OCI-LY1 (cell line): ENCODE measurements around the gene ELK4.

Source experiments
- H2AFZ ChIP-seq: fragments of 200-600 bp; sonication (generic), shearing (Covaris generic); 2 replicates; pipeline ENCODE4 v1.6.0; 2014; ENCODE audit warnings: antibody characterized with exemption, mild to moderate bottlenecking, low read length
- H3F3A ChIP-seq: fragments of 200-600 bp; sonication (generic), shearing (Covaris generic); 2 replicates; pipeline ENCODE4 v1.6.0; 2014; ENCODE audit warnings: mild to moderate bottlenecking, antibody characterized with exemption, low read length, moderate library complexity; ENCODE audit not compliant: insufficient read depth
- H3K27ac ChIP-seq: fragments of 200-600 bp; sonication (generic); 2 replicates; pipeline ENCODE4 v1.5.1; 2014; ENCODE audit warnings: low read length, mixed run types, mild to moderate bottlenecking, low read depth; ENCODE audit not compliant: poor library complexity, severe bottlenecking
- H3K27me3 ChIP-seq: fragments of 200-600 bp; sonication (generic); 2 replicates; pipeline ENCODE4 v1.6.0; 2014; ENCODE audit warnings: antibody characterized with exemption, mild to moderate bottlenecking, low read length, moderate library complexity; ENCODE audit not compliant: insufficient read depth
- H3K36me3 ChIP-seq: fragments of 200-600 bp; sonication (generic); 2 replicates; pipeline ENCODE4 v1.6.1; 2014; ENCODE audit warnings: mild to moderate bottlenecking, antibody characterized with exemption, low read length, moderate library complexity, mixed read lengths; ENCODE audit not compliant: insufficient read depth
- H3K4me1 ChIP-seq: fragments of 200-600 bp; sonication (generic); 2 replicates; pipeline ENCODE4 v1.5.1; 2014; ENCODE audit warnings: mild to moderate bottlenecking, low read length, moderate library complexity; ENCODE audit not compliant: insufficient read depth, severe bottlenecking
- H3K4me2 ChIP-seq: fragments of 200-600 bp; sonication (generic), shearing (Covaris generic); 2 replicates; pipeline ENCODE4 v1.6.1; 2014; ENCODE audit warnings: low read length
- H3K4me3 ChIP-seq: fragments of 200-600 bp; sonication (generic); 2 replicates; pipeline ENCODE4 v1.5.1; 2014; ENCODE audit warnings: low read length, low read depth, mild to moderate bottlenecking, mixed read lengths; ENCODE audit not compliant: poor library complexity, severe bottlenecking
- H3K79me2 ChIP-seq: fragments of 200-600 bp; shearing (Covaris generic); 2 replicates; pipeline ENCODE4 v1.6.1; 2016; ENCODE audit warnings: mixed run types, low read length, mixed read lengths; ENCODE audit not compliant: insufficient read depth
- H3K9ac ChIP-seq: fragments of 200-600 bp; sonication (generic), shearing (Covaris generic); 2 replicates; pipeline ENCODE4 v1.6.1; 2014; ENCODE audit warnings: mild to moderate bottlenecking, low read length, mixed read lengths
- H3K9me2 ChIP-seq: fragments of 200-600 bp; sonication (generic), shearing (Covaris generic); 2 replicates; pipeline ENCODE4 v1.6.1; 2014; ENCODE audit warnings: low read depth, mild to moderate bottlenecking, low read length, mixed read lengths
- H3K9me3 ChIP-seq: fragments of 200-600 bp; shearing (Covaris generic); 2 replicates; pipeline ENCODE4 v1.6.1; 2014; ENCODE audit warnings: low read length, mixed read lengths
- H4K20me1 ChIP-seq: fragments of 200-600 bp; sonication (generic), shearing (Covaris generic); 2 replicates; pipeline ENCODE4 v1.6.0; 2016; ENCODE audit warnings: mild to moderate bottlenecking, low read length; ENCODE audit not compliant: insufficient read depth
- EZH2 ChIP-seq: fragments of 200-600 bp; sonication (generic), shearing (Covaris generic); IDR thresholded peaks from 2 replicates; pipeline ENCODE4 v1.8.0; 2017; ENCODE audit warnings: borderline replicate concordance, mixed run types, mild to moderate bottlenecking, antibody characterized with exemption, low read length, moderate library complexity, mixed read lengths
- TF ChIP-seq, protein P1 (sequence below): fragments of 200-600 bp; sonication (generic), shearing (Covaris generic); IDR thresholded peaks from 2 replicates; pipeline ENCODE4 v1.5.1; 2017; ENCODE audit warnings: mild to moderate bottlenecking, antibody characterized with exemption, low read length, moderate library complexity, mixed read lengths

ELK4 gene

DNA sequence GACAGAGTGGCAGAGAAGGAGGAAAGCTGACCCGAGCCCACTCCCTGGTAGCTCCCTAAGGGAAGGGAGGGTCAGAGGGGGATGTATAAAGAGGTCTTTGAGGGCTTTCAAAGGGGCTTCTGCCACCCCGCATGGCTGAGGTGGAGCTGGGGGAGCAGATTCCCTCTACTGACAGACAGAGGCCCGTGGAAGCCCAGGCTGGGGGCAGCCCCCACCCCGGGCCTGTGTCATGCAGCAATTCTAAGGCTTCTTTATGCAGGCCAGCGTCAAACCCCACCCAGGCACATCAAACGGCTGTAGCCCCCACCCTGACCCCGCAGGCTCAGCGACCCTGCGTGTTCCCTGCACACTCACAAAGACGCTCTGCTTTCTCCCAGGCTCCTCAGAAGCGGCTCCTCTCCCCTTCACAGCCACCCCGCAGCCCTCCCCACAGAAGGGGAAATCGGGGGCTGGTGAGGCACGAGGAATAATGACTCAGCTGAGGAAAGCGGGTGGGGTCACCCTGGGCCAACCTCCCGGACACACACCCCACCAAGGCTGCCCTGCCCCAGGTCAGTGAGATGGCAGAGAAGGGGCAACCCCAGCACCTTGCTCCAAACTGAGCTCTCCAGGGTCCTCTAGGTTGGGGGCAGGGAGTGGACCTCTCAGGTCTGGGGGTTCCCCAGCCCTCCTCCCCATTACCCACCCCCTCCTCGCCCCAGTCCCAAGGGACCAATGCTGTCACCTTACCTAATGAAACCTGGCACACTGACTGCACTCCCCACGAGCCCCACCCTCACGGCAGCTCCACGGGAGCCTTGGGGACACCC is 37.7 kb upstream of the ELK4 start:
- no peaks in the 10 kb centered on the region for H3K9me2 ChIP-seq
- H3K4me2 ChIP-seq: no peak overlapping the region
- peaks cover 12% of the 10 kb centered on the region for H3K4me1 ChIP-seq
- TF ChIP-seq EZH2: no peak
- TF ChIP-seq, protein P1, sequence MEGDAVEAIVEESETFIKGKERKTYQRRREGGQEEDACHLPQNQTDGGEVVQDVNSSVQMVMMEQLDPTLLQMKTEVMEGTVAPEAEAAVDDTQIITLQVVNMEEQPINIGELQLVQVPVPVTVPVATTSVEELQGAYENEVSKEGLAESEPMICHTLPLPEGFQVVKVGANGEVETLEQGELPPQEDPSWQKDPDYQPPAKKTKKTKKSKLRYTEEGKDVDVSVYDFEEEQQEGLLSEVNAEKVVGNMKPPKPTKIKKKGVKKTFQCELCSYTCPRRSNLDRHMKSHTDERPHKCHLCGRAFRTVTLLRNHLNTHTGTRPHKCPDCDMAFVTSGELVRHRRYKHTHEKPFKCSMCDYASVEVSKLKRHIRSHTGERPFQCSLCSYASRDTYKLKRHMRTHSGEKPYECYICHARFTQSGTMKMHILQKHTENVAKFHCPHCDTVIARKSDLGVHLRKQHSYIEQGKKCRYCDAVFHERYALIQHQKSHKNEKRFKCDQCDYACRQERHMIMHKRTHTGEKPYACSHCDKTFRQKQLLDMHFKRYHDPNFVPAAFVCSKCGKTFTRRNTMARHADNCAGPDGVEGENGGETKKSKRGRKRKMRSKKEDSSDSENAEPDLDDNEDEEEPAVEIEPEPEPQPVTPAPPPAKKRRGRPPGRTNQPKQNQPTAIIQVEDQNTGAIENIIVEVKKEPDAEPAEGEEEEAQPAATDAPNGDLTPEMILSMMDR: no peak
- H3K9me3 ChIP-seq: no peaks in the 10 kb centered on the region
- H3F3A ChIP-seq: no peaks in the 10 kb centered on the region
- H3K27ac ChIP-seq: no peak overlapping the region
- H3K27me3 ChIP-seq: peaks cover 4% of the 10 kb centered on the region; the same call in 1 of the 2 replicates
- H3K4me3 ChIP-seq: no peak overlapping the region
- H3K36me3 ChIP-seq: no peaks in the 10 kb centered on the region
- no peaks in the 10 kb centered on the region for H3K79me2 ChIP-seq
- H4K20me1 ChIP-seq: no peaks in the 10 kb centered on the region
- H3K9ac ChIP-seq: no peak overlapping the region
- no peak overlapping the region for H2AFZ ChIP-seq

DNA sequence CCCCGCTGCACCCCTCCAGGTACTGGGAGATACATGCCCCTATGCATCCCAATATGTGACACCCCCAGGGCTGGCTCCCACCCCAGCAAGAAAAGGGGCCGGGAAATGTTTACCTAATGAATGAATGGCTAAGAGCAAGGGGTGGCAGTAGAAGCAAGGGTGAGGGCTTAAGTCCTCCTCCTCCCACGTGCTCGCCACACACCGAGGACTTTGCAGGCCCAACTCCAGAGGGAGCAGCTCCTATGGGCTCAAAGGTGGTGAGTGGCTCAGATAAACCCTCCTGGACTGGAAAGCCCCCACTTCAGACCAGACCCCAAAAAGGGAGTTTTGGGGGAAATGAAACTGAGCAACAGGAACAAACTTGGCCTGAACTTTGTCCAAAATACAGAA is 37.1 kb upstream of the ELK4 start:
- no peaks in the 10 kb centered on the region for H3K9me3 ChIP-seq
- H3K4me3 ChIP-seq: no peak overlapping the region
- no peaks in the 10 kb centered on the region for H3F3A ChIP-seq
- no peaks in the 10 kb centered on the region for H4K20me1 ChIP-seq
- no peak overlapping the region for H3K27ac ChIP-seq
- H3K4me2 ChIP-seq: no peak overlapping the region
- TF ChIP-seq, protein P1: no peak
- no peak for TF ChIP-seq EZH2
- no peaks in the 10 kb centered on the region for H3K36me3 ChIP-seq
- H3K9me2 ChIP-seq: no peaks in the 10 kb centered on the region
- peaks cover 12% of the 10 kb centered on the region for H3K4me1 ChIP-seq
- H3K9ac ChIP-seq: no peak overlapping the region
- no peak overlapping the region for H2AFZ ChIP-seq
- H3K27me3 ChIP-seq: peaks cover 6% of the 10 kb centered on the region; the same call in 1 of the 2 replicates
- H3K79me2 ChIP-seq: no peaks in the 10 kb centered on the region

DNA sequence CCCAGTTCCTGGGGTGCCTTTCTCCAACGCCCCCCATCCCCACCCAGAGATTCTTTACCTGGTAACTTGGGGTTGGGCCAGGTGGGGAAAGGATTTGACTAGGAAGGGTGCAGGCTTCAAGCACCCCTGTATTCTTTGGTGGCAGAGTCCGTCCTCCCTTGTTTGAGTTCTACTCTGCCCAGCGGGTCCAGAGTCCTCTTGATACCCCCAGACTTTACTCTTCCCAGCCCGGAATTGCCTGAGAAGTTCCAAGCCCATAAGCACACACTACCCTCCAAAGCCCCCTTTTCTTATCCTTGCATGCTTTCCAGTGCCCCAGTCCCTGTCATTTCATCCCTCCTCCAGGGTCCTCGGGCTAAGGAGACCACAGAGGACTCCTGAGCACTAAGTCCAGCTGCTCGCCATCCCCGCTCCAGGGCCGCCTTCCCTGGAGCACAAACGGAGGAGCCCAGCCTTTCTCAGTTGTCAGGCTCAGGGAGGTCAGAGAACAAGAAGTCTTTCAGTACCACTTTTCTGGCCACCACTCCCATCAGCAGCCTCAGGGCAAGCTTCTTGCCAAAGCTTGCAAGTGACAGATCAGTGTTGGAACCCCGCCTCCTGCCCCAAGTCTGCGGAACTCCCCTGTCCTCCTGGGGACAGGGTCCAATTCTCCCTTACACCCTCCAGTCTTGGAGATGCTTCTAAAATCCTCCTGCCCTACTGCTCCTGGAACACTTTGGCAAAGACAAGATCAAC is 36.3 kb upstream of the ELK4 start:
- Histone ChIP-seq H3K9me2 (no peaks in the 10 kb centered on the region), H3F3A (no peaks in the 10 kb centered on the region), H3K36me3 (no peaks in the 10 kb centered on the region), H3K27me3 (peaks cover 6% of the 10 kb centered on the region; the same call in 1 of the 2 replicates), H2AFZ (no peak overlapping the region), H4K20me1 (no peaks in the 10 kb centered on the region), H3K4me2 (no peak overlapping the region), H3K79me2 (no peaks in the 10 kb centered on the region), H3K9me3 (no peaks in the 10 kb centered on the region), H3K27ac (no peak overlapping the region), H3K9ac (no peak overlapping the region), H3K4me3 (no peak overlapping the region), H3K4me1 (peaks cover 12% of the 10 kb centered on the region)
- TF ChIP-seq, protein P1: no peak
- TF ChIP-seq EZH2: no peak
